Measurements from ENCODE around the gene GVQW3. TPM values are rescaled to one million over a fixed set of nuclear protein-coding genes. Genes with fewer than 3 reads are reported as not detected.
"Not testable (repeated sequence)": the region's sequence is repeated elsewhere in the genome, so short reads cannot be mapped to it uniquely, and the experiment has no call there.

Gene GVQW3
- total RNA-seq, 1 experiment from 2014 or later: 15.8 TPM

DNA sequence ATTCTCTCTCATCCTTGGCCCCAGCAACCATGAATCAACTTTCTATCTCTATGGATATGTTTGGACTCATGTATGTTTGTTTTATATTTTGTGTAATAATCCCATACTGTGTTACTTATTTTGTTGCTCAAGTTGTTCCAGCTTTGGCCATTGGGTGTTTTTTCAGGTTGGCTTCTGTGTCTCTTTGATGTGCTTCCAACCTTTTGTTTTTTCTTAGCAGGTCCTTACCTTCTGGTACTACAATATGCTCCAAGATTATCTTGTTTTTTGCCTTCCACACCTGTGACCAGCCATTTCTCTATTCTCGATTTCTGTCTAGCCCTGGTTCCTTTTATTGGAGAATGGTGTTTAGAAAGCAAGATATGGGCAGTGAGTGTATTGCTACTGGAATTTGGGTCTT, 14.2 kb downstream of the GVQW3 start:
- ChIA-PET CTCF (no interaction called here), POLR2A (no interaction called here)
- H3K36me3 ChIP-seq (ENCODE audit: control insufficient read depth, insufficient read depth, low read length): no peaks in the 10 kb centered on the region
- Mint-ChIP-seq H3K36me3 (ENCODE audit: insufficient read depth, unreplicated experiment) (peaks cover 5% of the 10 kb centered on the region), H3K4me1 (ENCODE audit: low read depth, unreplicated experiment) (no peaks in the 10 kb centered on the region), H3K9me3 (ENCODE audit: unreplicated experiment) (no peaks in the 10 kb centered on the region), H3K4me3 (ENCODE audit: unreplicated experiment) (no peak overlapping the region), H3K27ac (ENCODE audit: unreplicated experiment) (no peak overlapping the region), H3K27me3 (ENCODE audit: insufficient read depth, unreplicated experiment) (no peaks in the 10 kb centered on the region)
- H3K27me3 ChIP-seq (replicated peaks; ENCODE audit: control insufficient read depth, insufficient read depth, low read length): no peaks in the 10 kb centered on the region
- intact Hi-C loops (cut with micrococcal nuclease; ENCODE audit: unreplicated experiment): no loop called here
- no peaks in the 10 kb centered on the region for H3K4me1 ChIP-seq
- no peak for DNase-seq
- TF ChIP-seq CTCF (IDR thresholded peaks at IDR 0.05; ENCODE audit: insufficient read depth in 1 of 2, low read depth in 1 of 2, low read length in 1 of 2, severe bottlenecking in 1 of 2, unreplicated experiment in 1 of 2): no peak
- BruUV-seq (replicated peaks): no TSS peak
- H3K9me3 ChIP-seq: no peaks in the 10 kb centered on the region
- H3K4me3 ChIP-seq (ENCODE audit: low read depth, low read length): no peak overlapping the region

DNA sequence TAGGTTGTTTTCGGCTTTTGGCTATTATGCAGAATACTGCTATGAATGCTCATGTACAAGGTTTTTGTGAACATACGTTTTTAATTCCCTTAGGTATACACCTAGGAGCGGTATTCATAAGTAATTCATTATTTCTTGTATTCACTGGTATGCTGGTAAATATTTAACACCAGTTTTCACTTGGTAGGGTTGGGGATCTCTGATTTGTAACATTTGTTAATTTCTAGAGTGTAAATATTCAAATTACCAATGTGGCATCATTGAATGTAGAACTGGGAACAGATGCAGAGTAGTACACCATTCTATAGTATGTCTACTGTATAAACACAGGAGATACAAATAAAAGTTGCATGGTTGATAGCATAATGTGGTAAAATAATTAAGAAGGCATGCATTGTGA, 16.3 kb downstream of the GVQW3 start:
- H3K9me3 ChIP-seq: no peaks in the 10 kb centered on the region
- H3K27ac Mint-ChIP-seq (ENCODE audit: unreplicated experiment): no peak overlapping the region
- no peaks in the 10 kb centered on the region for H3K36me3 ChIP-seq (ENCODE audit: control insufficient read depth, insufficient read depth, low read length)
- BruUV-seq (replicated peaks): no TSS peak
- H3K9me3 Mint-ChIP-seq (ENCODE audit: unreplicated experiment): no peaks in the 10 kb centered on the region
- no peak overlapping the region for H3K4me3 ChIP-seq (ENCODE audit: low read depth, low read length)
- ChIA-PET CTCF (no interaction called here), POLR2A (no interaction called here)
- H3K36me3 Mint-ChIP-seq (ENCODE audit: insufficient read depth, unreplicated experiment): peaks cover 5% of the 10 kb centered on the region
- no peak for DNase-seq
- no peak overlapping the region for H3K4me3 Mint-ChIP-seq (ENCODE audit: unreplicated experiment)
- H3K4me1 Mint-ChIP-seq (ENCODE audit: low read depth, unreplicated experiment): peaks cover 13% of the 10 kb centered on the region
- no peaks in the 10 kb centered on the region for H3K27me3 Mint-ChIP-seq (ENCODE audit: insufficient read depth, unreplicated experiment)
- 0 out of 2 replicates have a peak, but pooled peaks cover 3% of the 10 kb centered on the region for H3K4me1 ChIP-seq
- intact Hi-C loops (cut with micrococcal nuclease; ENCODE audit: unreplicated experiment): no loop called here
- no peaks in the 10 kb centered on the region for H3K27me3 ChIP-seq (replicated peaks; ENCODE audit: control insufficient read depth, insufficient read depth, low read length)
- TF ChIP-seq CTCF (IDR thresholded peaks at IDR 0.05; ENCODE audit: insufficient read depth in 1 of 2, low read depth in 1 of 2, low read length in 1 of 2, severe bottlenecking in 1 of 2, unreplicated experiment in 1 of 2): no peak

- Mint-ChIP-seq H3K9me3 (ENCODE audit: unreplicated experiment) (no peaks in the 10 kb centered on the region), H3K27me3 (ENCODE audit: insufficient read depth, unreplicated experiment) (no peaks in the 10 kb centered on the region), H3K4me1 (ENCODE audit: low read depth, unreplicated experiment) (peaks cover 13% of the 10 kb centered on the region), H3K36me3 (ENCODE audit: insufficient read depth, unreplicated experiment) (no peaks in the 10 kb centered on the region), H3K4me3 (ENCODE audit: unreplicated experiment) (no peak overlapping the region), H3K27ac (ENCODE audit: unreplicated experiment) (peak overlapping the region; percentile 8)
- 0 out of 2 replicates have a peak, but pooled peaks cover 3% of the 10 kb centered on the region for H3K4me1 ChIP-seq
- no peaks in the 10 kb centered on the region for H3K36me3 ChIP-seq (ENCODE audit: control insufficient read depth, insufficient read depth, low read length)
- no peaks in the 10 kb centered on the region for H3K27me3 ChIP-seq (replicated peaks; ENCODE audit: control insufficient read depth, insufficient read depth, low read length)
- no peak for TF ChIP-seq CTCF (IDR thresholded peaks at IDR 0.05; ENCODE audit: insufficient read depth in 1 of 2, low read depth in 1 of 2, low read length in 1 of 2, severe bottlenecking in 1 of 2, unreplicated experiment in 1 of 2)
- intact Hi-C loops (cut with micrococcal nuclease; ENCODE audit: unreplicated experiment): no loop called here
- no peaks in the 10 kb centered on the region for H3K9me3 ChIP-seq
- H3K4me3 ChIP-seq (ENCODE audit: low read depth, low read length): no peak overlapping the region
- ChIA-PET POLR2A (no interaction called here), CTCF (no interaction called here)
- DNase-seq: no peak
- BruUV-seq (replicated peaks): no TSS peak
Observed at GRCh38 chr11:76400967-76401366, 19.8 kb downstream of the GVQW3 start.

DNA sequence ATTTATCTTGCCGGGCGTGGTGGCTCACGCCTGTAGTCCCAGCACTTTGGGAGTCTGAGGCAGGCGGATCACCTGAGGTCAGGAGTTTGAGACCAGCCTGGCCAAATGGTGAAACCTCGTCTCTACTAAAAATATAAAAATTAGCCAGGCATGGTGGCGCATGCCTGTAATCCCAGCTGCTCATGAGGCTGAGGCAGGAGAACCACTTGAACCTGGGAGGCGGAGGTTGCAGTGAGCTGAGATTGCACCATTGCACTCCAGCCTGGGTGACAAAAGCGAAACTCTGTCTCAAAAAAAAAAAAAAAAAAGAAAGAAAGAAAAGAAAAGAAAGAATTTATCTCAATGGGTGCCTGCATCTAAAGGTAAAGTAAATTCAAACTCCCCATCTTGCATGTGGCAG, 20.4 kb downstream of the GVQW3 start:
- BruUV-seq (replicated peaks); H3K27ac Mint-ChIP-seq (ENCODE audit: unreplicated experiment); POLR2A ChIA-PET; H3K27me3 ChIP-seq (replicated peaks; ENCODE audit: control insufficient read depth, insufficient read depth, low read length); H3K27me3 Mint-ChIP-seq (ENCODE audit: insufficient read depth, unreplicated experiment); H3K9me3 ChIP-seq; H3K36me3 ChIP-seq (ENCODE audit: control insufficient read depth, insufficient read depth, low read length); H3K4me3 Mint-ChIP-seq (ENCODE audit: unreplicated experiment); H3K36me3 Mint-ChIP-seq (ENCODE audit: insufficient read depth, unreplicated experiment); intact Hi-C loops (cut with micrococcal nuclease; ENCODE audit: unreplicated experiment); DNase-seq; H3K4me3 ChIP-seq (ENCODE audit: low read depth, low read length); CTCF ChIA-PET; H3K9me3 Mint-ChIP-seq (ENCODE audit: unreplicated experiment); H3K4me1 ChIP-seq: not testable (repeated sequence)
- peaks cover 13% of the 10 kb centered on the region for H3K4me1 Mint-ChIP-seq (ENCODE audit: low read depth, unreplicated experiment)

All from Caco-2 (cell line).